Hepatocyte (in vitro differentiated cells): Measurements from ENCODE around the gene TARBP2. TPM values are rescaled to one million over a fixed set of nuclear protein-coding genes. Genes with fewer than 3 reads are reported as not detected.
A peak's percentile ranks its signal among the peaks of the same experiment; 100 is the strongest.

Source experiments
- DNase-seq: peaks from one replicate; pipeline ENCODE4 v3.0.0-alpha.2; 2016; ENCODE audit warnings: low spot score
- H2AFZ ChIP-seq: fragments of 200-600 bp; sonication (generic); 2 replicates; pipeline ENCODE4 v1.6.0; 2016; ENCODE audit warnings: antibody characterized with exemption, mild to moderate bottlenecking
- H3K27ac ChIP-seq: fragments of 200-600 bp; sonication (generic); 2 replicates; pipeline ENCODE4 v1.5.1; 2016; ENCODE audit warnings: mild to moderate bottlenecking
- H3K27me3 ChIP-seq: fragments of 200-600 bp; sonication (generic); 2 replicates; pipeline ENCODE4 v1.6.1; 2016
- H3K36me3 ChIP-seq: fragments of 200-600 bp; sonication (generic); replicated peaks from 2 replicates; pipeline ENCODE4 v1.5.1; 2016; ENCODE audit warnings: low read depth; ENCODE audit not compliant: insufficient read depth
- H3K4me1 ChIP-seq: fragments of 200-600 bp; sonication (generic); 2 replicates; pipeline ENCODE4 v1.5.1; 2016; ENCODE audit warnings: mild to moderate bottlenecking, moderate library complexity; ENCODE audit not compliant: insufficient read depth
- H3K4me2 ChIP-seq: fragments of 200-600 bp; sonication (generic); 2 replicates; pipeline ENCODE4 v1.6.0; 2016
- H3K4me3 ChIP-seq: fragments of 200-600 bp; sonication (generic); 2 replicates; pipeline ENCODE4 v1.5.1; 2016; ENCODE audit warnings: mild to moderate bottlenecking
- H3K79me2 ChIP-seq: fragments of 200-600 bp; sonication (generic); 2 replicates; pipeline ENCODE4 v1.6.0; 2017; ENCODE audit warnings: mild to moderate bottlenecking
- H3K9me2 ChIP-seq: fragments of 200-600 bp; sonication (generic); replicated peaks from 2 replicates; pipeline ENCODE4 v1.6.0; 2017; ENCODE audit warnings: mild to moderate bottlenecking; ENCODE audit not compliant: insufficient read depth
- H3K9me3 ChIP-seq: fragments of 200-600 bp; sonication (generic); 2 replicates; pipeline ENCODE4 v1.5.1; 2016; ENCODE audit warnings: low read depth, mild to moderate bottlenecking
- H4K20me1 ChIP-seq: fragments of 200-600 bp; sonication (generic); 2 replicates; pipeline ENCODE4 v1.6.0; 2016; ENCODE audit warnings: mild to moderate bottlenecking; ENCODE audit not compliant: insufficient read depth, poor library complexity, severe bottlenecking
- CTCF ChIP-seq: fragments of 200-600 bp; sonication (generic); IDR thresholded peaks from 2 replicates; pipeline ENCODE4 v1.5.1; 2016; ENCODE audit warnings: antibody characterized with exemption, mild to moderate bottlenecking; ENCODE audit not compliant: poor library complexity
- EZH2 ChIP-seq: fragments of 200-600 bp; sonication (generic); IDR thresholded peaks from 2 replicates; pipeline ENCODE4 v1.6.1; 2016; ENCODE audit warnings: antibody characterized with exemption, mild to moderate bottlenecking, borderline replicate concordance
- EZH2phosphoT487 ChIP-seq: fragments of 200-600 bp; sonication (generic); IDR thresholded peaks from one replicate; pipeline ENCODE4 v1.6.1; 2018; ENCODE audit warnings: antibody characterized with exemption, mild to moderate bottlenecking, low read depth, moderate library complexity; ENCODE audit not compliant: unreplicated experiment, severe bottlenecking
- WGBS: methylation state at CpG from one replicate; pipeline ENCODE4 v1.1.6; 2016; ENCODE audit warnings: low lambda C conversion rate; ENCODE audit errors: missing lambda C conversion rate; 5-methylcytosine and 5-hydroxymethylcytosine counted together
- polyA plus RNA-seq: library from polyadenylated mRNA; unstranded; fragments of >200 nt; fragmentation: Nextera tagmentation; extraction: Ambion mirVana; gene quantifications from 2 replicates; pipeline ENCODE4 v1.2.1, GENCODE V29; 2016
- total RNA-seq: library from RNA; depleted of rRNA; stranded (reverse); fragments of >200 nt; gene quantifications from 2 replicates; pipeline ENCODE4 v1.2.3, GENCODE V29; 2014

The TARBP2 gene
- total and polyA plus RNA-seq, 2 experiments from 2014 or later = 39.1 to 88.6 TPM

DNA sequence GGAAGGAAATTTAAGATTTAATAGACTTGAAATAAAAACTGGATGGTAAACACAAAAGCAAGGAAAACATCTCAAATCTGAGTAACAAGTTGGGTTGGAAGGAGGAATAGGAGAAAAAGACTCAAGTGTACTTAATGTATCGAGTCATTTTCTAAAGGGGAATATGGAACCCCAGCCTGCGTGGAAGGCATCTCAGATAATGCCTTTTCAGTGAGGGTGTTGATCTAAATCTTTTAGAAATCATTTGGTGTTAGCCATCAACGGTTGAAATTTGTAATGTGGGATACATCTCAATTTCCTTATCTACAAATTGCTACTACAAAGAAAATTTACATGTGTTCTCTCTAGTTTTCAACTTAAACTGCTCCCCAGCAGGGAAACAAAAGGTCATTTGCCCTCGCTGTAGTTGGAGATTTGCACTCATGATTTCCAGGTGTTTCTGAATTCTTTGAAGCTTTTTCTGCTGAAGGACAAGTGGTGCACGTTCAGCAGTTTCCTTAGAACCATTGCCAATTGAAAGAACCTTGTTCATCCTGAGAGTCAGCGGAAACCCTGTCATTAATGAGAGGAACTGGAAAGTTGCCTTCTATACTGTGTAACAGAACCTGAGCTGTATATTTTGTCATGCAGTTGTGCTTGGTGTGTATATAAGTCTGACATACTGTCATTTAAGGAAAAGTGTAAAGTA, 47.0 kb upstream of the TARBP2 start:
- Histone ChIP-seq H3K9me2 (no peaks in the 10 kb centered on the region), H3K9me3 (no peaks in the 10 kb centered on the region), H3K4me1 (peaks cover 11% of the 10 kb centered on the region), H3K27me3 (no peaks in the 10 kb centered on the region), H3K79me2 (peaks cover 68% of the 10 kb centered on the region), H3K4me3 (peak overlapping the region; percentile 87), H3K27ac (no peak overlapping the region), H2AFZ (no peak overlapping the region), H4K20me1 (peaks cover 63% of the 10 kb centered on the region), H3K36me3 (no peaks in the 10 kb centered on the region), H3K4me2 (peak overlapping the region; percentile 78)
- TF ChIP-seq EZH2 = no peak
- no peak for TF ChIP-seq CTCF
- no peak for TF ChIP-seq EZH2phosphoT487
- no peak for DNase-seq
- WGBS = 31% methylated on average over 6 of the region's 6 CpGs

DNA sequence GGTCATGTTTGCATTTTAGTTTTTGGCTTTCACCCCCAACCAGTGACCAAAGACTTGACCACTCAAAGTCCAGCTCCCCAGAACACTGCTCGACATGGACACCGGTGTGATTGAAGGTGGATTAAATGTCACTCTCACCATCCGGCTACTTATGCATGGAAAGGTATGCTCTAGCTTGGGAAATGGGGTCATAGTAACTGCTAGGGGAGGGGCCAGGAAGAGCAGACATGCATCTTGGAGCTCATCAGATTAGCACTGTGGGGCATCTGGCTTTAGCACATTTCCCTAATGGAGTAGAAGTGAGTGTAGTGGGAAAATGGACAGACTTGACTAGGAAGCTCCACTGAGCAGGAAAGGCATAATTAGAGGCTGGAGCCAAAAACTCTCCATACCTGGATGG, 46.4 kb upstream of the TARBP2 start:
- peaks cover 11% of the 10 kb centered on the region for H3K4me1 ChIP-seq
- DNase-seq = no peak
- H3K79me2 ChIP-seq = peaks cover 74% of the 10 kb centered on the region
- H3K9me2 ChIP-seq = no peaks in the 10 kb centered on the region
- no peaks in the 10 kb centered on the region for H3K9me3 ChIP-seq
- no peak overlapping the region for H2AFZ ChIP-seq
- WGBS = 50% methylated on average over 3 of the region's 3 CpGs
- peaks cover 69% of the 10 kb centered on the region for H4K20me1 ChIP-seq
- no peaks in the 10 kb centered on the region for H3K27me3 ChIP-seq
- H3K27ac ChIP-seq = no peak overlapping the region
- H3K4me3 ChIP-seq = no peak overlapping the region
- no peaks in the 10 kb centered on the region for H3K36me3 ChIP-seq
- peak overlapping the region; percentile 78 for H3K4me2 ChIP-seq
- TF ChIP-seq EZH2phosphoT487 (no peak), EZH2 (no peak), CTCF (no peak)

GRCh38 chr12:53456654-53457366, 44.3 kb upstream of the TARBP2 start:
- Histone ChIP-seq H3K4me3 (no peak overlapping the region), H3K4me2 (no peak overlapping the region), H3K27ac (no peak overlapping the region), H4K20me1 (peaks cover 90% of the 10 kb centered on the region), H3K79me2 (peaks cover 92% of the 10 kb centered on the region), H3K9me3 (no peaks in the 10 kb centered on the region), H2AFZ (no peak overlapping the region), H3K4me1 (peaks cover 11% of the 10 kb centered on the region), H3K27me3 (no peaks in the 10 kb centered on the region), H3K9me2 (no peaks in the 10 kb centered on the region), H3K36me3 (no peaks in the 10 kb centered on the region)
- no peak for DNase-seq
- 71% methylated on average over 6 of the region's 6 CpGs for WGBS
- TF ChIP-seq CTCF (no peak), EZH2phosphoT487 (no peak), EZH2 (no peak)
